Limb (tissue), 2 donors: ENCODE data around the gene ARID5B.
A peak's percentile ranks its signal among the peaks of the same experiment; 100 is the strongest.

ENCODE experiments used
- DNase-seq, 2 donors: peaks; one replicate each; pipeline ENCODE4 v3.0.0-alpha.2; 2016; ENCODE audit errors: extremely low spot score in 2 of 2

Gene ARID5B

DNA sequence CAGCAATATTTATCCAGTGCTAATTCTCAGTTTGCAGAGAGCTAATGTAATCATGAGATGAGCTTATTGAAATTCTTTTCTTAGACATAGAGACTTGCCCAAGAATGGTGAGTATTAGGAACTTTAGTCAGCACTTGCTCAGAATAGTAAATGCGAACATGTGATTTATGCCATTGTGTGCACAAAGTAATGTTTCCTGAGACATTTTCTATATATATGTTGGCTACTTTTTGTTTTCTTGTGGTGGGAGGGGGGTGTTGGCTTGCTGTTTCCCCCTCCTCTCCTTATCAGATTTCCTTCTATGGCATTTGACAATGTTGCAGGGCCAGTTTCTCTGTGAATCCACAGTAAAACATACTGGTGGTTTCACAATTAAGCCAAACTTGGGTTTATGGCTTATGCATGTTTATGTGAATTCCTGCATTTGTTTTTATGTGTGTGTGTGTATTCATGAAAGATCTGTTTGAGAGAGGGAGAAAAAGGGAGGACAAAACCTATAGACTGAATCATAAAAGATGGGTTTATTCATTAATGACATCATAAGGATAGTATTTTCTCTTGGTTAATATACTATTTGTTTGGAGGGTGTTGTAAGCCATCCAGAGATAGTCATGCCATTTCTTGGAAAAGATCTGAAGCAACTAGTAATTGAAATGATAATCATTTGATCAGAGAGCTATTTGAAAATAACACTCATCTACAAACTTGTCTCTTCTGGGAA is 36.3 kb downstream of the ARID5B start:
- no peak for DNase-seq

DNA sequence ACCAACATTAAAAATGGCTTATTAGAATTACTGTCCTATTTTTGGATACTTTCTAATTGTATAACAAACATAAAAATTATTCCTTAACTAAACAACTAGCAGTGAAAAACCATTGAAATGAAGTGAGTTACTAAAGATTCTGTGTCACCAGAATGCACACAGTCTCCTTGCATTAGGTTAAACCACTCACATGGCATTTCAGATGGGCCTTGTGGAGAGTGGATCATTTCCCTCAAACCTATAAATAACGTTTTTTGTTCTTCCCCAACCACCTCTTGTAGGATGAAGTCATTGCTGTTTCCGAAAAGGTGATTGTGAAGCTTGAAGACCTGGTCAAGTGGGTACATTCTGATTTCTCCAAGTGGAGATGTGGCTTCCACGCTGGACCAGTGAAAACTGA is 38.4 kb downstream of the ARID5B start:
- DNase-seq = no peak

DNA sequence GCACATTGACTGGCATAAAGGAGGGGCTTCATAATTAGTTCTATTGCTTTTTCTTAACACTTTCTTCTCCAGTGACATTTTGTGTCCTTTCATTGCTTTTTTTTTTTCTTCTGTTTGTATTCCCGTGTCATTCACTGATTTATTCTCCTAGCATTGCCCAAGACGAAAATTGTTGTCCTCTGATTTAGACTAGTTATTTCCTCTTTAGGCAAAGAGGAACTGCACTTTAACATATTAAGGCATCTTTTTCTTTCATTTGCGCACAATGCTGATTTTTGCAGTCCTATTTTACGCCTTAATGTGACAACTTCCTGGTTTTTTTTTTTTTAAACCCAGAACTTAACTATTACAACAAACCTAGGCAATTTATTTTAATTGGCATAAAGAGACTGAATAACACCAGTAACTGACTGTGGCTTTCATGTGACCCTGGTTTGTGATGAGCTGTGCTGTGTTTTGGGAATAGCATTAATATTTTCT is 39.7 kb downstream of the ARID5B start:
- DNase-seq = no peak

DNA sequence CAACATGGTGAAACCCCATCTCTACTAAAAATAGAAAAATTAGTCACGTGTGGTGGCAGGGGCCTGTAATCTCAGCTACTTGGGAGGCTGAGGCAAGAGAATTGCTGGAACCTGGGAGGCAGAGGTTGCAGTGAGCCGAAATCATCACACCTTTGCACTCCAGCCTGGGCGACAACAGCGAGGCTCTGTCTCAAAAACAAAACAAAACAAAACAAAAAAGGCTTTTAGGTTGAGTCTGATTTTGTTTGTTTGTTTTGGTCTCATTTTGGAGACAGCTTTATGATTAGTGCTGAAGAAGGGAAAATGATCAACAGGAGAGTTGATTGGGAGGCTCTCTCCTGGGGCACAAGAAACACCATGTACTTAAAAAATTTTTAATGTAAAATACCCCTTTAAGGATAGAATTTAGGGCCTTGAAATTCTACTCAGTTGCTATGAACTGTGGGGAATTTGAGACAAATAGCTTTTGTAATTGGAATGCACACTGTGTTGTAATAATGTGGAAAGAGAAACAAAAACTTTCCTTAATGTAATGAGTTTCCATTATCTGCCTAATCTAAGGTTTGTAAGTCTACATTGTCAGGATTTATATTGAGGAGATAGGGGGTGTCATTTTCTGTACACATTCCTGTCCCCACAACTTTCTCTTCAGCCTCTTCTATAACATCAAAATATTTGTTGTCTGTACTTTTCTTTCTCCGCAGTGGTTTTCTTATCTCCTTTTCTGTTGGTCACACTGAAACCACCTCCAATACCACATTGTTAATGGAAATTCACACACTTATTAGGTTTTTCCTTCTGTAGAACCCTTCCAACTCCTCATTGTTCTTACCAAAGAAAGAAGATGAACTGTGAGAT is 41.3 kb downstream of the ARID5B start:
- DNase-seq = no peak

DNA sequence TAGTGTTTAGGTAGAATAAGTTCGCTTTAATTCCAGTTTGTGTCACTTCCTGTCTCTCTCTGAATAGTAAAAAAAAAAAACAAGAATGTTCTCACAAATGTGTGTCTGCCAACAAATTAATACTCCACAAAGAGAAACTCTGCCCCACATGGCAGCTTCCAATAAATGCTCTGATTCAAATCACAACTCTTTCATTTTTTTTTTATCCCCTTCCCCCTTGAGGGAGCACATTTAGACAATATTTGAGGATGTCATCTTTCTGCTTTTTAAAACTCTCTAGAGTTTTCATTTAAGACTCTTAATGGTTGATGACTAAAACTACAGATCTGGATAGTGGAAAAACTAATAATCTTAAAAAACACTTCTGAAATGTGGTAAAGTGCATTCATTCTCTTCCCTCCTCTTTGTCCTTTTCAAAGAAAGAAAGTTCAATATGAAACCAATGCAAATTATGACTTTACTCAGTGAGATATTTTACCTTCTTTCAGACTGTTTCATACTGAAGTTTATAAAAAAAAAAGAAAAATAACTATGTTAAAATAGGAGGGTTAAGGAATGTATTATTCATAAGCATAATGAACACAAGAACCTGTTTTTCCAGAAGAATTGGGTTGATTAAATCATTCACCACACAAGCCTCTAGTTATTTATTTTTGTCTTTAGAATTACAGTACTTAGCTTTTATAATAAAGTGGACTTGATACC is 42.3 kb downstream of the ARID5B start:
- peak in 1 of 2 donors; percentile 73 for DNase-seq

DNA sequence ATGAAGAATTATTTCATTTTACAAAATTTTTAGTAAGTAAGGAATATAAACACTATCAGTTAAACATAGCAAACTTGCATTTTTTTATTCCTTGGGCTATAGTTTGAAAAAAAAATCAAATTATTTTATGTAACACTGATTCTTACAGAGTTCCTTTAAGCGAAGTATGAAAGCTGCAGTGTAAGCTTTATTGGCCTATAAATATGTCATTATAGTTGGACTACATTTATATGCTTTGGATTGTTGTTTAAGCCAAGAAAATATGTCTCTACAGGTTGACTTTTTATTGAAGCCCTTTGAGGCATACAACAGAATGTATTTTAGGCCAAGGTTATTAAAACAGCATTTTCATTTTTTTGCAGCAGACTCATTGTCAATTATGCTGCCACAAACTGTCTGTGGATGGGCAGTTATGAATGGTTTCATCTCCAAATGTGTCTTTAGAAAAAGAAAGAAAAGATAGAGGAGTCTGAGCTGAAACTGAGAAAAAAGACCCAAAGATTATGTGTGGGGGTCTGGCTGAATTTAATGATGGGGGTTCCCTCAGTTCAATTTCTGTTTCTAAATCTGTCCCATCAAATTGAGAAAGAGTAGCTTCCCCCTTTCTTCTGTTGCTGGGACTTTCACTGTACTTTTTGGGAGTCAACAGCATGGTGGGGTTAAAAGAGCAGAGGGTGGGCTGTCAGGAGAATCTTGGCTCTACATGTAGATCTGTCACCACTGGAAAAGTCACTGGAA is 43.1 kb downstream of the ARID5B start:
- no peak for DNase-seq

DNA sequence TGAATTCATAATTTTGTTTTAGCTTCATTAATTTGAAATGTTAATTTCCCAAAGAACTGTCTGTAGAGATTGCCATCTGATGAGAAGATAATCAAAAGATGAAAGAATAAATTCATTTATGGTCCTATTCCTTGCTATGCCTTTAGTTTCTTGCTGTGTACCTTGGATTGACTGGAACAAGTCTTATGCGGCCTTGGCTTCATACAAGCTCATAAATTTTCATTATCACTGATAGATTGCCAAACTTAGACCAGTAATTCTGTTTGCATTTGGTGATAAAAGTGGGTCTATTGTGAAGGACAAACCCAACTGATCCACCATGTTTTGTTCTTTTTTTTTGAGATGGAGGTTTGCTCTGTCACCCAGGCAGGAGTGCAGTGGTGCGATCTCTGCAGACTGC is 48.2 kb downstream of the ARID5B start:
- no peak for DNase-seq

DNA sequence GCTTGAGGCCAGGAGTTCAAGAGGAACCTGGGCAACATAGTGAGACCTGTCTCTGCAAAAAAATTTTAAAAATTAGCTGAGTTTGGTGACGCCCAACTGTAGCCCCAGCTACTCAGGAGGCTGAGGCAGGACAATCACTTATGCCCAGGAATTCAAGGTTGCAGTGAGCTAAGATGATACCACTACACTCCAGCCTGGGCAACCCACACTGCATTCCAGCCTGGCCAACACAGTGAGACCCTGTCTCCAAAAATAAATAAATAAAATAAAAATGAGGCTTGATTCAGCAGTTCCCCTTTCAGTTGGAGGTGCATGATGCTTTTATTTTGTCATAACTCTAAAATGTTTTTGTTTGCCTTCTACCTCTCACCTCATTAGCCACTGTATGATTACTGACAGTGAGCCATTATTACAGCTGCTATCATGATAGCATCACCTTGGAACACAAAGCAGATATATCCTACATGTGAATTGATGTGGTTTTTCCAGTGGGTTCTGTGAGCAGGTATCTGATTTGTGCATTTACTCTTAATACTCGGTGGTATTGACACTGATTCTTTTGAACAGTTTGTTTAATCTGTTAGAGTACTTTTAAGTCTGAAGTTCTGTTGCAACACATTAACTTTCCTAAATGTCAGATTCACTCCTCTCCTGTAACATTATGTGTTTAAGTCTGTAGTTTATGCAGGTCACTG is 49.1 kb downstream of the ARID5B start:
- DNase-seq = no peak

DNA sequence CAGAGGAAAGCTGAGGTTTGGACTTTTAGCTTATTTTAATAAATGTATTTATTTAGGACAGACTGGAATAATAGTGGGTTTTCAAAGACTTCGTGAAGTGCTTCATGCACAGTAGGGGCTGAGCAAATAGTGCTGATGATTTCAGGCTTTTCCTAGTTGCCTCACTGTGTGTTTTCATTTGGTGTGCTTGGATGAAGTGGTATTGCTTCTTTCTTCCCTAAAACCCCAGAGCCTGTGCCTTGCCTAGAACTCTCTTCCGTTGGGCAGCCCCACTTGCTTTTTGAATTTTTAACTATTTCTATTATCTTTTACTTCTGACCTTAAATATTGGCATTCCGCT is 49.6 kb downstream of the ARID5B start:
- DNase-seq = no peak

DNA sequence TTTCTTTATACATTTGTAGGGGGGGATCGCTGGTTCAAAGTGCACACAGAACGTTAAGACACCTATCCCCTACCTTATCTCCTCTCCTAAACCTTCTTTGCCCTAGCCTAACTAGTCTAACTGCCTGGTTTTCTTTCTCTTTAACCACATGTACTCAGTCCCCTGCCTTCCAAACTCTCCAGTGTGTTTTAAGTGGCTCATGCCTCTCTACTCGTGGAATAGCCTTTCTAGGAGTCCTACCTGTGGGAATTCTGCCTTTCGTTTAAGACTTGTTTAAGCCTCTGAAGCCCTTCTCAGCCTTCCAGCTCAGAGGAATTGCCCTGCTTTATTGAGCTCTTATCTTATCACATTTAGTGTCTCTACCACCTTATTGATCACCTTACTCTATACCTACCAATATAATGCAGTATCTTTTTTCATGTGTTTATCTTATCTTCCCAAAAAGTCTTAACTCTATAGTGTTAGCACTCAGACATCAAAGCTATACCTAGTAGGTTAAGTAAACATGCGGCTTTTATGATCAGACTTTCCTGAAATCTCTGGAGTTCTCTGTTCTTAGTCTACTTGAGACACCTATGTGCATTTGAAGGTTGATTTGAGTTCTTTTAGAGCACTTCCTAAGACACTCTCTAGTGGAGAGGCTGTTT is 50.7 kb downstream of the ARID5B start:
- DNase-seq = no peak

DNA sequence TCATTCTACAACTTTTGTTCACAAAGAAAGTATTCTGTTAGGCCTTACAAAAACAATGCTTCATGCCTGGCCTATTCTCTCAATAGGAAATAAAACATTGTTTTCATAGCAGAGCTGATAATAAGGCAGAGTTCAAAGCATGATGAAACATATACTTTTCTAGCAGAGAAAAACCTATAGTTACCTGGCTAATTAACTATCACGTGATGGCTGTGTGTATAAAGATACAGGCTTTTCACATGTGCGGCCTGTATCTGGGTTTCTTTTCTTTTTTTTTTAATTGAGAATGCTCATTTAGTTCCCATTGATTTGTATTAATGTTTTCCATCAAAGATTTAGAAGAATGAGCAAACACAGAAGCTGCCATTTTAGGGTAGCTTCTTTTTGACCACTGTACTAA is 51.7 kb downstream of the ARID5B start:
- no peak for DNase-seq

DNA sequence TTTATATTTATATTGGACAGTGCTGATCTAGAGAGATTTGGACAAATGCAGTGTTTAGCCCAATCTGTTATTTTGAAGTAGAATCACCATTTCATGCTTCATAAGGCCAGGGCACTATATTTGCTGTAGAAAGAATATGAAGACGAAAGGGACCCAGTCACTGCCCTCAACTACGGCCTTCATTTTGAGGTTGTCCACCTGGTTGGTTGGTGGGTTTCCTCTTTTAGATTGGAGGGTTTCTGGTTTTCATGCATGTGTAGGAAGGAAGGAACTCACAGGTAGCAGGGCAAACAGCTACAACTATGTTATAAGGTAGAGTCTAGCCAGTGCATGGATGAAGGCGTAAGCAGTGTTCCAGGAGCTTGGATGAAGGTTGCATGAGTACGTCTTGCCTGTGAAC is 56.3 kb downstream of the ARID5B start:
- DNase-seq = no peak

DNA sequence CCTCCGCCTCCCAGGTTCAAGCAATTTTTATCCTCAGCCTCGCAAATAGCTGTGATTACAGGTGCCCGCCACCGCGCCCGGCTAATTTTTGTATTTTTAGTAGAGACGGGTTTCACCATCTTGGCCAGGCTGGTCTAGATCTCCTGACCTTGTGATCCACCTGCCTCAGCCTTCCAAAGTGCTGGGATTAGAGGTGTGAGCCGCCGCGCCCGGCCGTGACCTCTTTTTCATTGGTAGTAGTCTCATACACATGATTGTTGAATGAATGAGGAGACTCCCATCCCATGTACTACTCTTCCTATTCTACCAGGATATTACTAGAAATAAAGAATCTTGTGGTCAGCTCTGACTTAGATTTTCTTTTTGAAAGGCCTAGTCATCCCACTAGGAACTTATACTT is 56.8 kb downstream of the ARID5B start:
- no peak for DNase-seq

DNA sequence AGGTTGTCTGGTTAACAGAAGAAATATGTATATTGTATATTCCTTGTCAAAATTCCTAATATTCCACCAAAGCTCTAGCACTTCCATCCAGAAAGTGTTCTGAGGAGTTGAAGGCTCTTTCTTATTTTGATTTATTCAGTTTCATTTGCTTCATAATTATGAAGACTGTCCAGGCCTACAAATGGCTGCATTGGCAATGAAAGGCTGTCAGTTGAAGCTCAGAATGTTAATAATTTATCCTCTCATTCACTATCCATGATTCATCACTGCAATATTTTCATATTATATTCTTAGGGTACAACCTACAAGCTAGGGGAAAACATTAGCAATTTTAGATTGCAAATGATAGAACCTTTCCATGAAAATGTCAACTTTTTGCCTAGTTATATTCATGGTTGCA is 57.3 kb downstream of the ARID5B start:
- DNase-seq = no peak

DNA sequence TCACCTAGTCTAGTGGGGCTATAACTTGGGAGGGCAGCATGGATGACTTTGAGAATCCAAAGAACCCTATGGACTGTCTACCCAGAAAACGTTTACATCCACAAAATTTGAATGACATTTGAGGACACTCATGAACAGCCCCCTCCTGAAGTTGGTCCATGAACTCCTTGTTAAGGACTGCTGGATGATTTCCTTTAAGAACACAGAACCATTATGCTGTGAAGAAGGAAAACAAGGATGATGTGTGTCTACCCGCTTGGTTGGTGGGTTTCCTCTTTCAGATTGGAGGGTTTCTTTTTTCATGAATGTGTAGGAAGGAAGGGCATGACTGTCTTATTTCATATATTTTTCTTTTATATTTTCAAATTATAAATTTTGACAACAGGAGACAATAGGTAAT is 58.3 kb downstream of the ARID5B start:
- no peak for DNase-seq

DNA sequence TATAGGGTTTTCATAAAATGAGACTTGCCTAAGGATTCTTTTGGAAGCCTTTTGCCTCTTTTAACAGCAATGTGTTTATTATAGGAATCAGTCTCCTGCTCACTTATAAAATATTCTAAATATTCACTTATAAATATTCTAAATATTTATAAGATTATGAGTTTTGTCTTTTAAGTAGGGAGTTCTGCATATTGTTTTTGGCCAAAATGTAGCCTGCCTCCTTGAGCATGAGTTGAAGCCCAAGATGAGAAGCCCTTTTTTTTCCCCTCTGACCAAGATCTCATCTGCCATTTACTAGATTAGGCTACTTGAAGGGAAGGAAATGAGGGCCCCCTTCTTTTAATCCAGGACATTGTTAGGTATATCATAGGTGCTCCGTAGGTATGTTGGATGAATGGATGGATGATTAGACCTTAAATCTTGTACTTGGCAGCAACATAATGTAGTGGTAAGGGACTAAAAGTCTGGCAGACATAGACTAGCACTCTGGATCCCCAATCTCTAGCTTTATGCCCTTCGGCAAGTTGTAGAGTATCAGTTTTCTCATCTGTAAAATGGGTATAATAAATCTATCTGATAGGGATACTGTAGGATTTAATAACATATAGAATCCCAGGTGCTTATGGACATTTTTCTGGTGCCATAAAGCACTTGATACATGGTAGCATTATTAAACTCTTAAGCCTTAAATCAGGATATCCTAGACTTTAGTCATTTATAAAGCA is 59.1 kb downstream of the ARID5B start:
- no peak for DNase-seq

DNA sequence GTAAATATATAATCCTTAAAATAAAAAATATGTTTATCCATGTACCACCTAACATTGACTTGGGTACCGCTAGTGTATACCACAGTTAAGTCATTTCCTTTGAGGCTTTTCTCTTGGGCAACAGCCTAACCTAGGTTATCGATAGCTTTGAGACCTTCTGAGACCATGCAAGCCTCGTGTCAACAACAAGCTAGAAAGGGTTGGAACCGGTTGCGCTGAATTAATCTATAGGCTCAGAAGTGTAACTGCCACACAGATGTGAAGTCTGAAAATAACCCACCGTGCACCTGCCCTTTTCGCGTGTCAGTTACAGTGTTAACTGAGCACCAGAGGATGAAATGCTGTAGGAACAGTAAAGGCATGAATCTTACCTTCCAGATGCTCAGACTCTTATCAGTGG is 59.8 kb downstream of the ARID5B start:
- no peak for DNase-seq

DNA sequence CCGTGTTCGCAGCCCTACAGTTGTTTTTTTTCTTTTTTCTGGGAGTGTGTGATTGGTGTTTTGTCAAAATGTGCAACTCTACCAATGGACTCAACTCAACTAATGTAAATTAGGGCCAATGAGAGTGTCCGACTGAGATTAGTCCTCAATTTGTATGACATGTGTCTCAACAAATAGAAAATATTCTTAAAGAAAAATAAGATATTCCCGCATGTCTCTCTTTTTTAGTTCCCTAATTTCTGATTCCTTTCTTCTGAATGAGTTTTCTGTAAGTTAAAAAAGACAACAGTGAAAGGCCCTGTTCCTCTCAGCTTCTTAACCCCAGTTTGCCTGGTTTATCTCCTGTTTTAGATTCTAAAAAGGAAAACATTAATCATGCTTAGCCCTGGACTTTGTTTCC is 61.5 kb downstream of the ARID5B start:
- no peak for DNase-seq

DNA sequence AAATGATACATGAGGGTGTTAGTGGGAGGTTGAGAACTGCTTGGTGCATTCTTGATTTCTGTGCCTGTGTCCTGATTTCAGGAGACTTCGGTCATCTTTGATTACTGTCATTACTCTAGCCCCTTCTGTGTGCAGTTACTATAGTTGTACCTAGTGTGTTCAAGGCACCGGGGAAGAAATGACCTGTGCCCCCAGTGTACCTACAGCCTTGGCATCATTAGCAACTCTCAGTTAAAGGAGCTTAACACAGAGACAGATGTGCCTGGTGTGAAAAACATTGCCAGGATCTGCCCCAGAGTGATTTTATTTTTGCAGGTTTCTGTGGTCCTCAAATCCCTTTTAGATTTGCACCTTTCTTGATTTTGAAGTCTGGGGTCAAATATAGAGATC is 62.2 kb downstream of the ARID5B start:
- DNase-seq = no peak
